ENCODE data around the gene CGB1.
"Not testable (repeated sequence)": the region's sequence is repeated elsewhere in the genome, so short reads cannot be mapped to it uniquely, and the experiment has no call there.

Gene CGB1

DNA sequence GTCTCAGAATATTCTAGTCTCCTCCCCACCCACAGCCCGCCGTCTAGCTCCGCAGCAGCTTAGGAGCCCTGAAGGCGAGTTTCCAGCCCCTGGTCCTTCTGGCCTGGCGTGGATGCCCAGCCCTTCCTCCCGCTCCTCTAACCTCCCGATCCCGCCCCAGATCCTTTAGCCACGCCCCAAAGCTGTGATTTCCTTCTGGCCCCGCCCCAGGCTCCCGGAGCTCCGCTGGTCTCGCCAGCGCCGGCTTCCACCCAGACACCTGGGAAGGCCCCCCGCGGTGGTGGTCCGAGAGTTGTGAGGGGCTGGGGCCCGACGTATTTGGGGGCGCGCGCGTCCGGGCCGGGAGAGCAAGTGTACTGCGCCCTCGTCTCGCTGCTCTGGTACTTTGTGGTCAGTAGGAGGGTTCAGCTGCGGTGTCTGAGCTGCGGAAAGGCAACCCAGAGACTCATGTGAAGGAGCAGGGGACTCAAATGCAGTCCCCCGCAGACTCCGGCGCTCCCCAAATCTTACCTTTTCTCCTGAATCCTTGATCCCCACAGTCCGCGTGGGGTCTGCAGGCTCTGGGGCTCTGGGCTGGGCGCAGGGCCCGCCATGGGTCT lies 21.0 kb upstream of the CGB1 start, which contains the start of gene CGB7 (continued):
- TF ChIP-seq, protein P1, sequence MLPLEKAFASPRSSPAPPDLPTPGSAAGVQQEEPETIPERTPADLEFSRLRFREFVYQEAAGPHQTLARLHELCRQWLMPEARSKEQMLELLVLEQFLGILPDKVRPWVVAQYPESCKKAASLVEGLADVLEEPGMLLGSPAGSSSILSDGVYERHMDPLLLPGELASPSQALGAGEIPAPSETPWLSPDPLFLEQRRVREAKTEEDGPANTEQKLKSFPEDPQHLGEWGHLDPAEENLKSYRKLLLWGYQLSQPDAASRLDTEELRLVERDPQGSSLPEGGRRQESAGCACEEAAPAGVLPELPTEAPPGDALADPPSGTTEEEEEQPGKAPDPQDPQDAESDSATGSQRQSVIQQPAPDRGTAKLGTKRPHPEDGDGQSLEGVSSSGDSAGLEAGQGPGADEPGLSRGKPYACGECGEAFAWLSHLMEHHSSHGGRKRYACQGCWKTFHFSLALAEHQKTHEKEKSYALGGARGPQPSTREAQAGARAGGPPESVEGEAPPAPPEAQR (tag by site-specific recombination; IDR thresholded peaks at IDR 0.05), result no peak

DNA sequence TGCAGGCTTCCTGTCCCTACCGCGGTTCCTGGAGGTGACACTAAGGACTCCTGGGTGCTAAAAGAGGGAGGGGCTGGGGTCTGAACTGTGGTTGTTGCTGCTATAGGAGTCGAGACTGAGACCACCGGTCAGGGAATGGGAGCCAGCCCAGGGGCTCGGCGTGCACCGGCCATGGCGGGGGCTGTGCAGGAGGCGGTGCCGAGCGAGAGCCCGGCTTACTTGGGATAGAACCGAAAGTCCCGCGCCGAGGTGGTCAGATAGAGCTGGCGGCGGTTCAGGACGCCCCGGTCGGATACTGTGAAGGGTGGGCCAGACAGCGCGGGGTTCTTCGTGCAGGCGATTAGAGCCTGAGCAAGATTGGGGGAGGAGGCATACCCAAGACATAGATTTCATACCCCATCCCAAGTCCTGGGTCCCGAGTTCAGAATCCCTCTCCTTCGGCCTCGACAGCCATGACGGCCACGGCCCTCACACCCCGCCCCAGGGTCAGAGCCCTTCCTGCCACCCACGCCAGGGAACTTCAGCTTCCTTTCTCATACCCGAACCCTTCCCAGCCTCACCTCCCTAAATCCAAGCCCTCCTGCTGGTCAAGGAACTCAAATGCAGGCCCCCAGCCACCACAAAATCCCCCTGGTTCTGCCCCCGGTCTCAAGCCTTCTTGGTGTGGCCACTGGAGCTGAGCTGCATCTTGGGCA lies 20.4 kb upstream of the CGB1 start:
- not testable (repeated sequence) for H3K9me3 ChIP-seq (ENCODE audit: control insufficient read depth, insufficient read depth, low read depth, low read length); H3K27ac ChIP-seq (ENCODE audit: extremely low read depth, low read depth, low read length); H3K36me3 ChIP-seq (ENCODE audit: control insufficient read depth in 2 of 2, insufficient read depth in 1 of 2, low read length in 2 of 2); H3K4me1 ChIP-seq (ENCODE audit: control insufficient read depth, insufficient read depth, low read length)
- POLR2A ChIA-PET, result interaction anchor here (1.2 to 1.6 kb wide), 3 partner anchors 8 to 64 kb away, joined by 3 to 9 read pairs (median 8); partner anchors contain the start of genes GYS1, NTF4 and RUVBL2
- H3K4me3 ChIP-seq (ENCODE audit: low read depth, low read length), result peak overlapping the region; percentile 44; the same call in 1 of the 2 replicates
- CTCF ChIA-PET, result interaction anchor here (0.6 to 2.2 kb wide), 5 partner anchors 17 to 57 kb away, joined by 3 to 17 read pairs (median 4); no protein-coding TSS in a partner anchor

DNA sequence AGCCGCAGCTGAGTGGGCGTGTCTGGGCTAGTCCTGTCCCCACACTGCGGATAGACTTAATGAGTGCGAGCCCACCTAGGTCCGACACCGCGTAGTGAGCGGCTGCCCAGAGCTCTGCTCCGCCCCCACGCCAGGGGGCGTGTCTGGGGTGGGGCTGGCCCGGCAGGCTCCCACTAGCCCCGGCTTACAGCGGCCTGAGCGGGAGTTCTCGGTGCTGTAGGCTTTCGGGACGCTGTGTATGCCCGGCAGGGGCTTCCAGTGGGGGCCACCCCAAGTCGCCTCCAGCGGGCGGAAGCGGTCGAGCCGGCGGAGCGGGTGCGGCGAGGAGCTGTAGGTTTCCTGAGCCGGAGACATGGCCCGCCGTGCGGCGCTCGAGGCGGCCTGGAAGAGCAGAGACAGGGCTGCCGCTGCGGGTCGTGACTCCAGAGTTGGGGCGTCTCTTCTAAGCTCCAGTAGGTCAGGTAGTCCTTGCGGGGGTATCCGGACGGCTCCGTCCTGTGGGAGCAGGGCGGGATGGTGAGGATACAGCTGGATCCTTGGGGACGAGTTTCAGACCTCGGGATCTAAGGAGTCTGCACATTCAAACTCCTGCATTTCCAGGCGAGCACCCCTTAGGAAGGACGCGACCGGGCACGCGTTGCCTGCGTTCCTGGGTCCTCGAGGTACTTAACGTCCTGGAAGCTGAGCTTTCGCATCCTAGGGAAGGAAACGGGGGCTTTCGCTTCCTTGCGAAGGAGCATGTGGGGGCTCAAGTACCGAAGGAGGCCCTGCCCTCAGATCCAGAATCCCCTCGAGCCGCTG lies 19.6 kb upstream of the CGB1 start:
- CTCF ChIA-PET, result interaction anchor here (0.6 to 2.2 kb wide), 9 partner anchors 13 to 210 kb away, joined by 3 to 17 read pairs (median 3); a partner anchor contains a TSS
- Histone ChIP-seq H3K4me1 (ENCODE audit: control insufficient read depth, insufficient read depth, low read length) (no peaks in the 10 kb centered on the region; the same call in 1 of the 2 replicates), H3K36me3 (ENCODE audit: control insufficient read depth in 2 of 2, insufficient read depth in 1 of 2, low read length in 2 of 2) (no peaks in the 10 kb centered on the region), H3K9me3 (ENCODE audit: control insufficient read depth, insufficient read depth, low read depth, low read length) (no peaks in the 10 kb centered on the region), H3K4me3 (ENCODE audit: low read depth, low read length) (peak overlapping the region; percentile 44), H3K27ac (ENCODE audit: extremely low read depth, low read depth, low read length) (no peak overlapping the region; the same call in 1 of the 2 replicates)
- POLR2A ChIA-PET, result interaction anchor here (0.6 to 1.3 kb wide), 7 partner anchors 9 to 424 kb away, joined by 3 to 9 read pairs (median 3); partner anchors contain the start of genes GYS1, NTF4 and RUVBL2
- TF ChIP-seq ZNF561 (tag by site-specific recombination; IDR thresholded peaks at IDR 0.05; ENCODE audit: borderline replicate concordance) (peak; percentile 22; the same call in 1 of the 2 replicates), ZNF19 (tag by site-specific recombination; IDR thresholded peaks at IDR 0.05; ENCODE audit: low read depth) (no peak), ZNF114 (tag by site-specific recombination; IDR thresholded peaks at IDR 0.05) (no peak), REPIN1 (tag by site-specific recombination; IDR thresholded peaks at IDR 0.05; ENCODE audit: low read depth) (no peak), ZNF747 (tag by site-specific recombination; IDR thresholded peaks at IDR 0.05) (no peak), ZNF311 (tag by site-specific recombination; IDR thresholded peaks at IDR 0.05; ENCODE audit: borderline replicate concordance) (no peak), ZFP3 (tag by site-specific recombination; IDR thresholded peaks at IDR 0.05; ENCODE audit: low read depth) (no peak), ZBTB20 (tag by site-specific recombination; IDR thresholded peaks at IDR 0.05) (0 out of 2 replicates have a peak, but pooled peaks have one; percentile 43), ZNF560 (tag by site-specific recombination; IDR thresholded peaks at IDR 0.05; ENCODE audit: borderline replicate concordance) (no peak), ZNF654 (tag by site-specific recombination; IDR thresholded peaks at IDR 0.05; ENCODE audit: low read depth) (no peak), HOXD13 (CRISPR knock-in tag; IDR thresholded peaks at IDR 0.05; ENCODE audit: borderline replicate concordance) (no peak), ZBTB17 (tag by site-specific recombination; IDR thresholded peaks at IDR 0.05) (peak; percentile 51), KLF7 (tag by site-specific recombination; IDR thresholded peaks at IDR 0.05; ENCODE audit: borderline replicate concordance) (no peak), ZNF10 (tag by site-specific recombination; IDR thresholded peaks at IDR 0.05) (no peak), ZNF510 (tag by site-specific recombination; IDR thresholded peaks at IDR 0.05; ENCODE audit: insufficient replicate concordance) (no peak), ZNF140 (tag by site-specific recombination; IDR thresholded peaks at IDR 0.05) (no peak), KLF16 (tag by site-specific recombination; IDR thresholded peaks at IDR 0.05) (peak; percentile 82; the same call in 1 of the 2 replicates), SP2 (tag by site-specific recombination; IDR thresholded peaks at IDR 0.05) (peak; percentile 84), MZF1 (tag by site-specific recombination; IDR thresholded peaks at IDR 0.05; ENCODE audit: borderline replicate concordance) (no peak), SCRT2 (tag by site-specific recombination; IDR thresholded peaks at IDR 0.05) (no peak), ZNF292 (tag by site-specific recombination; IDR thresholded peaks at IDR 0.05; ENCODE audit: borderline replicate concordance, low read depth) (no peak), GLIS1 (tag by site-specific recombination; IDR thresholded peaks at IDR 0.05) (peak; percentile 83), ZNF664 (tag by site-specific recombination; IDR thresholded peaks at IDR 0.05) (no peak), GLIS2 (tag by site-specific recombination; IDR thresholded peaks at IDR 0.05) (peak; percentile 96)
- TF ChIP-seq, protein P2, sequence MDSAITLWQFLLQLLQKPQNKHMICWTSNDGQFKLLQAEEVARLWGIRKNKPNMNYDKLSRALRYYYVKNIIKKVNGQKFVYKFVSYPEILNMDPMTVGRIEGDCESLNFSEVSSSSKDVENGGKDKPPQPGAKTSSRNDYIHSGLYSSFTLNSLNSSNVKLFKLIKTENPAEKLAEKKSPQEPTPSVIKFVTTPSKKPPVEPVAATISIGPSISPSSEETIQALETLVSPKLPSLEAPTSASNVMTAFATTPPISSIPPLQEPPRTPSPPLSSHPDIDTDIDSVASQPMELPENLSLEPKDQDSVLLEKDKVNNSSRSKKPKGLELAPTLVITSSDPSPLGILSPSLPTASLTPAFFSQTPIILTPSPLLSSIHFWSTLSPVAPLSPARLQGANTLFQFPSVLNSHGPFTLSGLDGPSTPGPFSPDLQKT (IDR thresholded peaks at IDR 0.05; ENCODE audit: borderline replicate concordance, low read depth, low read length), result no peak
- TF ChIP-seq, protein P3, sequence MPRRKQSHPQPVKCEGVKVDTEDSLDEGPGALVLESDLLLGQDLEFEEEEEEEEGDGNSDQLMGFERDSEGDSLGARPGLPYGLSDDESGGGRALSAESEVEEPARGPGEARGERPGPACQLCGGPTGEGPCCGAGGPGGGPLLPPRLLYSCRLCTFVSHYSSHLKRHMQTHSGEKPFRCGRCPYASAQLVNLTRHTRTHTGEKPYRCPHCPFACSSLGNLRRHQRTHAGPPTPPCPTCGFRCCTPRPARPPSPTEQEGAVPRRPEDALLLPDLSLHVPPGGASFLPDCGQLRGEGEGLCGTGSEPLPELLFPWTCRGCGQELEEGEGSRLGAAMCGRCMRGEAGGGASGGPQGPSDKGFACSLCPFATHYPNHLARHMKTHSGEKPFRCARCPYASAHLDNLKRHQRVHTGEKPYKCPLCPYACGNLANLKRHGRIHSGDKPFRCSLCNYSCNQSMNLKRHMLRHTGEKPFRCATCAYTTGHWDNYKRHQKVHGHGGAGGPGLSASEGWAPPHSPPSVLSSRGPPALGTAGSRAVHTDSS (tag by site-specific recombination; IDR thresholded peaks at IDR 0.05), result no peak
